GM23338 (cell line): ENCODE measurements around the gene DLGAP5. TPM values are rescaled to one million over a fixed set of nuclear protein-coding genes. Genes with fewer than 3 reads are reported as not detected.

ENCODE experiments used
- ATAC-seq: fragments of 200-7000 bp; cut with Tn5 transposase; 3 replicates; pipeline ENCODE4 v1.9.1; 2020
- DNase-seq: peaks from one replicate; pipeline ENCODE4 v3.0.0-alpha.2; 2015; ENCODE audit warnings: low spot score
- H2AFZ ChIP-seq: fragments of 200-600 bp; sonication (generic); 2 replicates; pipeline ENCODE4 v1.8.0; 2016; ENCODE audit warnings: antibody characterized with exemption, mild to moderate bottlenecking, moderate library complexity
- H3F3A ChIP-seq: fragments of 200-600 bp; sonication (generic); replicated peaks from 2 replicates; pipeline ENCODE4 v1.8.0; 2017; ENCODE audit warnings: antibody characterized with exemption, mixed run types, low read depth
- H3K27ac ChIP-seq: fragments of 200-600 bp; sonication (generic); 2 replicates; pipeline ENCODE4 v1.6.1; 2016; ENCODE audit warnings: low read depth
- H3K27me3 ChIP-seq: fragments of 200-600 bp; sonication (generic); 2 replicates; pipeline ENCODE4 v1.8.0; 2016; ENCODE audit warnings: mild to moderate bottlenecking, mixed run types, moderate library complexity; ENCODE audit not compliant: insufficient read depth
- H3K36me3 ChIP-seq: fragments of 200-600 bp; sonication (generic); 2 replicates; pipeline ENCODE4 v1.8.0; 2016; ENCODE audit warnings: mild to moderate bottlenecking; ENCODE audit not compliant: insufficient read depth
- H3K4me1 ChIP-seq: fragments of 200-600 bp; sonication (generic); 2 replicates; pipeline ENCODE4 v1.8.0; 2016; ENCODE audit warnings: mild to moderate bottlenecking, moderate library complexity; ENCODE audit not compliant: insufficient read depth
- H3K4me2 ChIP-seq: fragments of 200-600 bp; sonication (generic); 2 replicates; pipeline ENCODE4 v1.7.1; 2017; ENCODE audit warnings: mixed run types
- H3K4me3 ChIP-seq: fragments of 200-600 bp; sonication (generic); 2 replicates; pipeline ENCODE4 v1.6.1; 2016; ENCODE audit warnings: mixed run types
- H3K79me2 ChIP-seq: fragments of 200-600 bp; sonication (generic); replicated peaks from 2 replicates; pipeline ENCODE4 v1.8.0; 2017; ENCODE audit warnings: mild to moderate bottlenecking; ENCODE audit not compliant: insufficient read depth
- H3K9me2 ChIP-seq: fragments of 200-600 bp; sonication (generic); 2 replicates; pipeline ENCODE4 v1.8.0; 2017; ENCODE audit not compliant: insufficient read depth
- H4K20me1 ChIP-seq: fragments of 200-600 bp; sonication (generic); replicated peaks from 2 replicates; pipeline ENCODE4 v1.8.0; 2017; ENCODE audit warnings: mild to moderate bottlenecking; ENCODE audit not compliant: insufficient read depth
- H3K27ac Mint-ChIP-seq: 2 replicates; pipeline ENCODE4 v1.8.0; 2020; ENCODE audit warnings: inconsistent platforms, mild to moderate bottlenecking, moderate library complexity, mixed read lengths
- H3K27me3 Mint-ChIP-seq: 3 replicates; pipeline ENCODE4 v1.8.0; 2022; ENCODE audit warnings: low read depth, mild to moderate bottlenecking, moderate library complexity, mixed read lengths, inconsistent platforms; ENCODE audit not compliant: insufficient read depth, poor library complexity
- H3K36me3 Mint-ChIP-seq: 3 replicates; pipeline ENCODE4 v1.8.0; 2021; ENCODE audit warnings: low read depth, mild to moderate bottlenecking, inconsistent platforms, moderate library complexity, mixed read lengths
- H3K4me1 Mint-ChIP-seq: 3 replicates; pipeline ENCODE4 v1.8.0; 2020; ENCODE audit warnings: mild to moderate bottlenecking, inconsistent platforms, mixed read lengths
- H3K4me3 Mint-ChIP-seq: 3 replicates; pipeline ENCODE4 v1.8.0; 2021; ENCODE audit warnings: moderate library complexity, mild to moderate bottlenecking, inconsistent platforms, mixed read lengths
- H3K9me3 Mint-ChIP-seq: 3 replicates; pipeline ENCODE4 v1.8.0; 2020; ENCODE audit warnings: moderate library complexity, mild to moderate bottlenecking, inconsistent platforms, mixed read lengths
- CREB1 ChIP-seq: fragments of 250-450 bp; sonication (Bioruptor Pico); IDR thresholded peaks from 2 replicates; pipeline ENCODE4 v1.5.0; 2020; ENCODE audit warnings: low read depth, mild to moderate bottlenecking, moderate library complexity
- EZH2 ChIP-seq: fragments of 200-600 bp; sonication (generic); IDR thresholded peaks from one replicate; pipeline ENCODE4 v1.8.0; 2017; ENCODE audit warnings: antibody characterized with exemption, mild to moderate bottlenecking, low read depth; ENCODE audit not compliant: unreplicated experiment
- EZH2phosphoT487 ChIP-seq: fragments of 200-600 bp; sonication (generic); IDR thresholded peaks from one replicate; pipeline ENCODE4 v1.8.1; 2018; ENCODE audit warnings: antibody characterized with exemption; ENCODE audit not compliant: unreplicated experiment
- JUNB ChIP-seq: IDR thresholded peaks from one replicate; pipeline ENCODE4 v1.6.1; 2016; ENCODE audit warnings: antibody characterized with exemption; ENCODE audit not compliant: unreplicated experiment
- NANOG ChIP-seq: IDR thresholded peaks from 2 replicates; pipeline ENCODE4 v1.6.1; 2016; ENCODE audit warnings: antibody characterized with exemption, borderline replicate concordance
- POLR2AphosphoS5 ChIP-seq: IDR thresholded peaks from 2 replicates; pipeline ENCODE4 v1.6.1; 2016; ENCODE audit warnings: antibody characterized with exemption, low read depth
- ZNF114 ChIP-seq: fragments of 250-450 bp; sonication (Bioruptor Pico); IDR thresholded peaks from 2 replicates; pipeline ENCODE4 v1.5.0; 2020; ENCODE audit warnings: mild to moderate bottlenecking, moderate library complexity
- polyA plus RNA-seq: library from polyadenylated mRNA; unstranded; fragments of >200 nt; fragmentation: Nextera tagmentation; extraction: Ambion mirVana; gene quantifications from 2 replicates; pipeline ENCODE4 v1.2.1, GENCODE V29; 2016
- total RNA-seq: library from RNA; depleted of rRNA; stranded (reverse); fragments of >200 nt; shearing (Covaris generic); gene quantifications from 2 replicates; pipeline ENCODE4 v1.2.3, GENCODE V29; 2014
- TF ChIP-seq, protein P1 (sequence below), 2 experiments: fragments of 200-600 bp in 1 of 2; sonication (generic) in 1 of 2; conservative IDR thresholded peaks; 2 replicates each; pipeline versions ENCODE4 v1.5.1 to v1.6.1; 2016 to 2017; ENCODE audit warnings: antibody characterized with exemption in 2 of 2, low read depth in 2 of 2, mild to moderate bottlenecking in 2 of 2, moderate library complexity in 1 of 2
- TF ChIP-seq, protein P2 (sequence below): IDR thresholded peaks from one replicate; pipeline ENCODE4 v1.6.1; 2018; ENCODE audit warnings: antibody characterized with exemption; ENCODE audit not compliant: unreplicated experiment

The DLGAP5 gene
- total and polyA plus RNA-seq, 2 experiments from 2014 or later: 110 to 117 TPM

DNA sequence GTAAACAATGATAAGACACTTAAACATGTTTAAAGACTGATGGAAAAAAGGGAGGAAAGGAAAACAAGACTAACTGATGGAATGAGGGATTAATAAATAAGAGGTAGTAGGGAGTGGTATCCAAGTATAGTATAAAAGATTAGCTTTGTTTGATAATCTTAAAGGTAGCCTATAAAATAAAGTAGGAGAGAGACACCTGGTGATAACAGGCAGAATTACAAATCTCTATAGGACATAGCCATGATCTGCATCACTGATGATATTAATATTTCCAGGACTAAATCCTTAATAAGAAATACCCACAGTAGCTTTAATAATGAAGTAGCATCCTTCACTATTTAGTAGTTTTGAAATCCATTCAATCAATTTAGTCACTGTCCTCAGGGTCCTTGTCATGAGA, 30.4 kb downstream of the DLGAP5 start:
- H3K4me1 Mint-ChIP-seq: no peaks in the 10 kb centered on the region
- H3K4me3 Mint-ChIP-seq: no peak overlapping the region
- Histone ChIP-seq H3K9me2 (no peaks in the 10 kb centered on the region), H3K4me3 (no peak overlapping the region), H3F3A (no peaks in the 10 kb centered on the region; the same call in 1 of the 2 replicates), H3K79me2 (no peaks in the 10 kb centered on the region), H3K36me3 (peaks cover 69% of the 10 kb centered on the region), H3K27me3 (no peaks in the 10 kb centered on the region), H2AFZ (no peak overlapping the region), H3K4me2 (no peak overlapping the region), H3K27ac (no peak overlapping the region), H3K4me1 (no peaks in the 10 kb centered on the region), H4K20me1 (no peaks in the 10 kb centered on the region; the same call in 1 of the 2 replicates)
- DNase-seq (no peak), ATAC-seq (no peak)
- no peak for TF ChIP-seq POLR2AphosphoS5
- TF ChIP-seq, protein P1, sequence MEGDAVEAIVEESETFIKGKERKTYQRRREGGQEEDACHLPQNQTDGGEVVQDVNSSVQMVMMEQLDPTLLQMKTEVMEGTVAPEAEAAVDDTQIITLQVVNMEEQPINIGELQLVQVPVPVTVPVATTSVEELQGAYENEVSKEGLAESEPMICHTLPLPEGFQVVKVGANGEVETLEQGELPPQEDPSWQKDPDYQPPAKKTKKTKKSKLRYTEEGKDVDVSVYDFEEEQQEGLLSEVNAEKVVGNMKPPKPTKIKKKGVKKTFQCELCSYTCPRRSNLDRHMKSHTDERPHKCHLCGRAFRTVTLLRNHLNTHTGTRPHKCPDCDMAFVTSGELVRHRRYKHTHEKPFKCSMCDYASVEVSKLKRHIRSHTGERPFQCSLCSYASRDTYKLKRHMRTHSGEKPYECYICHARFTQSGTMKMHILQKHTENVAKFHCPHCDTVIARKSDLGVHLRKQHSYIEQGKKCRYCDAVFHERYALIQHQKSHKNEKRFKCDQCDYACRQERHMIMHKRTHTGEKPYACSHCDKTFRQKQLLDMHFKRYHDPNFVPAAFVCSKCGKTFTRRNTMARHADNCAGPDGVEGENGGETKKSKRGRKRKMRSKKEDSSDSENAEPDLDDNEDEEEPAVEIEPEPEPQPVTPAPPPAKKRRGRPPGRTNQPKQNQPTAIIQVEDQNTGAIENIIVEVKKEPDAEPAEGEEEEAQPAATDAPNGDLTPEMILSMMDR (conservative IDR thresholded peaks at IDR 0.05; ENCODE audit: low read depth in 2 of 2): peak in 1 of 2 experiments; percentile 44; a peak in 2 of 4 replicates
- H3K36me3 Mint-ChIP-seq: peaks cover 78% of the 10 kb centered on the region
- H3K27me3 Mint-ChIP-seq: no peaks in the 10 kb centered on the region
- H3K27ac Mint-ChIP-seq: no peak overlapping the region
- no peaks in the 10 kb centered on the region for H3K9me3 Mint-ChIP-seq

DNA sequence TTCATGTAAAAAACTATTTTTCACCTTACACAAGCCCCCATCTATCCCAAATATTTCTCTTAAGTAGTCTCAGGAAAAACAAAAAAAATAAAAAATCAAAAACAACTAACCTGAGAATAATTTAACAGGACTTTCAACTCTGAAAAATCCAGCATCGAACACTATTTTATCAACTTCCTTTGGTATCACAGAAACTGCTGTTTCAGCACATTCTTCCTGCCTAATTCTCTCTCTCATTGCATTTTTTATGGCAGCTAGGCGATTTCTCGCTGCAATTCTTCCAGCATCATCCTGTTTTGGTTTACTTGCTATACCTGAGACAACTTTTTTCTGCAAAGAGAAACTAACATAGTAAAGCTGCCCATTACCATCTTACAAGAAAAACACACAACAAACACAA, 33.0 kb downstream of the DLGAP5 start:
- no peaks in the 10 kb centered on the region for H3K79me2 ChIP-seq
- H3K4me1 ChIP-seq: no peaks in the 10 kb centered on the region
- Mint-ChIP-seq H3K27me3 (no peaks in the 10 kb centered on the region), H3K4me1 (no peaks in the 10 kb centered on the region), H3K27ac (no peak overlapping the region), H3K4me3 (no peak overlapping the region), H3K36me3 (peaks cover 79% of the 10 kb centered on the region), H3K9me3 (no peaks in the 10 kb centered on the region)
- H3K36me3 ChIP-seq: peaks cover 74% of the 10 kb centered on the region
- no peak overlapping the region for H2AFZ ChIP-seq
- no peaks in the 10 kb centered on the region for H4K20me1 ChIP-seq
- no peak overlapping the region for H3K4me2 ChIP-seq
- ATAC-seq: no peak
- H3K4me3 ChIP-seq: no peak overlapping the region
- DNase-seq: no peak
- H3K27me3 ChIP-seq: no peaks in the 10 kb centered on the region
- no peaks in the 10 kb centered on the region for H3K9me2 ChIP-seq
- H3K27ac ChIP-seq: no peak overlapping the region
- no peaks in the 10 kb centered on the region; the same call in 1 of the 2 replicates for H3F3A ChIP-seq
- TF ChIP-seq CREB1 (CRISPR knock-in tag) (no peak), EZH2phosphoT487 (no peak), ZNF114 (CRISPR knock-in tag) (no peak), EZH2 (no peak), NANOG (no peak), JUNB (no peak)
- TF ChIP-seq, protein P2, sequence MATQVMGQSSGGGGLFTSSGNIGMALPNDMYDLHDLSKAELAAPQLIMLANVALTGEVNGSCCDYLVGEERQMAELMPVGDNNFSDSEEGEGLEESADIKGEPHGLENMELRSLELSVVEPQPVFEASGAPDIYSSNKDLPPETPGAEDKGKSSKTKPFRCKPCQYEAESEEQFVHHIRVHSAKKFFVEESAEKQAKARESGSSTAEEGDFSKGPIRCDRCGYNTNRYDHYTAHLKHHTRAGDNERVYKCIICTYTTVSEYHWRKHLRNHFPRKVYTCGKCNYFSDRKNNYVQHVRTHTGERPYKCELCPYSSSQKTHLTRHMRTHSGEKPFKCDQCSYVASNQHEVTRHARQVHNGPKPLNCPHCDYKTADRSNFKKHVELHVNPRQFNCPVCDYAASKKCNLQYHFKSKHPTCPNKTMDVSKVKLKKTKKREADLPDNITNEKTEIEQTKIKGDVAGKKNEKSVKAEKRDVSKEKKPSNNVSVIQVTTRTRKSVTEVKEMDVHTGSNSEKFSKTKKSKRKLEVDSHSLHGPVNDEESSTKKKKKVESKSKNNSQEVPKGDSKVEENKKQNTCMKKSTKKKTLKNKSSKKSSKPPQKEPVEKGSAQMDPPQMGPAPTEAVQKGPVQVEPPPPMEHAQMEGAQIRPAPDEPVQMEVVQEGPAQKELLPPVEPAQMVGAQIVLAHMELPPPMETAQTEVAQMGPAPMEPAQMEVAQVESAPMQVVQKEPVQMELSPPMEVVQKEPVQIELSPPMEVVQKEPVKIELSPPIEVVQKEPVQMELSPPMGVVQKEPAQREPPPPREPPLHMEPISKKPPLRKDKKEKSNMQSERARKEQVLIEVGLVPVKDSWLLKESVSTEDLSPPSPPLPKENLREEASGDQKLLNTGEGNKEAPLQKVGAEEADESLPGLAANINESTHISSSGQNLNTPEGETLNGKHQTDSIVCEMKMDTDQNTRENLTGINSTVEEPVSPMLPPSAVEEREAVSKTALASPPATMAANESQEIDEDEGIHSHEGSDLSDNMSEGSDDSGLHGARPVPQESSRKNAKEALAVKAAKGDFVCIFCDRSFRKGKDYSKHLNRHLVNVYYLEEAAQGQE: no peak
- TF ChIP-seq, protein P1 (conservative IDR thresholded peaks at IDR 0.05; ENCODE audit: low read depth in 2 of 2): no peak
